NCI-H446 treated with DMSO at 0.1 percent for 48 hours (cell line): ENCODE results near the gene RPS6KA1.
"Not testable (repeated sequence)": the region's sequence is repeated elsewhere in the genome, so short reads cannot be mapped to it uniquely, and the experiment has no call there.

Experiments
- DNase-seq: peaks from one replicate; lab custom pipeline; 2025; lab: John Stamatoyannopoulos, UW

RPS6KA1 gene

GRCh38 chr1:26602378-26602959, 72.9 kb downstream of the RPS6KA1 start:
- peak; percentile 41 for DNase-seq

- no peak for DNase-seq
Measured at GRCh38 chr1:26603856-26604255, 74.3 kb downstream of the RPS6KA1 start.

GRCh38 chr1:26607186-26607585, 77.6 kb downstream of the RPS6KA1 start:
- no peak for DNase-seq

- DNase-seq: no peak
Measured at GRCh38 chr1:26608895-26609294, 79.3 kb downstream of the RPS6KA1 start.

- DNase-seq: no peak
Measured at GRCh38 chr1:26610781-26611180, 81.2 kb downstream of the RPS6KA1 start.

GRCh38 chr1:26612627-26613026, 83.1 kb downstream of the RPS6KA1 start:
- not testable (repeated sequence) for DNase-seq

- DNase-seq: no peak
Measured at GRCh38 chr1:26614655-26615411, 85.3 kb downstream of the RPS6KA1 start.

GRCh38 chr1:26616881-26617280, 87.3 kb downstream of the RPS6KA1 start:
- no peak for DNase-seq

GRCh38 chr1:26618561-26618960, 89.0 kb downstream of the RPS6KA1 start:
- no peak for DNase-seq
